ENCODE results near the gene LRWD1. TPM values are rescaled to one million over a fixed set of nuclear protein-coding genes. Genes with fewer than 3 reads are reported as not detected.
"Not testable (repeated sequence)": the region's sequence is repeated elsewhere in the genome, so short reads cannot be mapped to it uniquely, and the experiment has no call there.

The LRWD1 gene
- total RNA-seq, 3 donors from 2014 or later = 7.4 to 20.6 (median 11.6) TPM

DNA sequence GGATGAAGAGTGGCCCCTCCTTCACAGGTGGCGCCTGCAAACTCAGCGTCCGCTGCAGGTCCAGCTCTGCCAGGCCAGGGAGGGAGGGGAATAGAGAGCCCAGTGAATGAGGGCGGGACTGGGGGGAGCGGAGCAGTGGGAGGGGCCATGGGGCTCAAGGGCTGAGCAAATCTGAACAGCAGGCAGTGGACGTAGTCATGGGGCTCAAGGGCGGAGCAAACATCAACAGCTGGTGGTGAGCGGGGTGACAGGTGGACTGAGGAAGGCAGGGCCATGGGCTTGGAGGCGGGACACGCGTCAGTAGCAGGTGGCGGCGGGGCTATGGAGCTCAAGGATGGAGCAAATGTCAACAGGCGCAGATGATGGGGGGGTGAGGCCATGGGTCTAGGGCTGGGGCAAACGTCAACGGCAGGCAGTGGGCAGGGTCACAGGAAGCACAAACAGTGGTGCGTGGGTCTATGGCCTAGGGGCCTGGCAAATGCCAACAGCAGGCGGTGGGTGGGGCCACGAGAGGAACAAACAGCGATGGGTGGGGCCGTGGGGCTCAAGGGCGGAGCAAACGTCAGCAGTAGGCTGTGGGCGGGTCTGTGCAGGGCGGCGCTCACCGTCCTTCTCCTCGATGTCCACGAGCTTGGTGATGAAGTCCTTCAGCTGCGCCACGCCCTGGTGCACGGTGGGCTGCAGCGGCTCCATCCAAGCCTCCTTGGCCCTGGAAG is 28.6 kb downstream of the LRWD1 start:
- H3K9me3 ChIP-seq; H3K27ac ChIP-seq; intact Hi-C loops (cut with DNase I; ENCODE audit: low total_unique reads); DNase-seq (ENCODE audit: low spot score in 2 of 2); H3K27me3 ChIP-seq; H3K4me3 ChIP-seq; H3K4me1 ChIP-seq; H3K36me3 ChIP-seq: not testable (repeated sequence)

DNA sequence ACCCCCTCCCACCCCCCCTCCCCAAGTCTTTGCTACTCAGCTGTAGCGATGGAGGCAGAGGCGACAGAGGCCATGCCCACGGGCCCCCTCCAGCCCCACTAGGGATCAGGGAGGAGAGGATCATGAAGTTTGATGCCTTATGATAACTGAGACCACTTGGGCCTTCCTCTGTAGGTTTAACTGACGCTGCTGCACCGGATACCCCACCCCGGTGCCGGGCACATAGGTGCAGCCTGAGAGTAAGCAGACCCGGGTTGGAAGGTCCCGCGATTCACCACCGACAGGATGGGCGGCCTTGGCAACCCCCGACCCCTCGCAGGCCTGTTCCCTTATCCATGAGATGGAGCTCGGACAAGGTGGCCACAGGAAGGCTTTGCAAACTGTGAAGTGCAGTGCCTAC is 29.2 kb downstream of the LRWD1 start:
- H3K4me3 ChIP-seq = peak overlapping the region in 1 of 3 donors; percentile 32
- H3K9me3 ChIP-seq; H3K27ac ChIP-seq; H3K4me1 ChIP-seq; H3K36me3 ChIP-seq; intact Hi-C loops (cut with DNase I; ENCODE audit: low total_unique reads); H3K27me3 ChIP-seq: not testable (repeated sequence)
- DNase-seq (ENCODE audit: low spot score in 2 of 2) = peak in 1 of 2 donors; percentile 17

DNA sequence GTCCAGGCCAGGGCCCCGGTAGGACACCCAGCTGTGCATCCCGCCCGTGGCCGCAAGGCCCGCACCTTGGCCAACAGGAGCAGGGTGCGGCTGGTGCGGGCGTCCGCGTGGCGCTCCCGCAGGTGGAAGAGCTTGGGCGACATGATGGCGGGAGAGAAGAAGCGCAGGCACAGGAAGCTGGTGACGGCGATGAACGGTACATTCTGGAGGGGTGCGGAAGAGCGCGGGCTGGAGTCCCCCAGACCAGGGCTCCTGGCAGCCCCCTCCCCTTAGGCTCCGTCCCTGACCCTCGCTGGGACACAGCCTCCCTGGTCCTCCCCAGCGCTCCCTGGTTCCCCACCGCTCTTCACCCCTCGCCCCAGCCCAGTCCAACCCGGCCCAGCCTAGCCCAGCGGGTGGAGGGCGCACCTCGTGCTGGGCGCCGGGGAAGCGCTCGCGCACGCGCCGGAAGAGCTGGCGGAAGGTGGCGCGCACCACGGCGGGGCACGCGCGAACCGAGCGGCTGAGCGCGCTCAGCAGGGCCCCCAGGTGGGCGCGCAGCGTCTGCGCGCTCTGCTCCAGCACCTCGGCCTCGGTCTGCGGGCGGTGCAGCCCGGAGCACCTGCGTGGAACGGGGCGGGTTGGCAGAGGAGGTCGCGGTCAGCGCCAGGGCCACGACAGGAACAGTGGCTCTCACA is 29.8 kb downstream of the LRWD1 start:
- H3K27ac ChIP-seq; H3K36me3 ChIP-seq; H3K27me3 ChIP-seq; H3K9me3 ChIP-seq; intact Hi-C loops (cut with DNase I; ENCODE audit: low total_unique reads); DNase-seq (ENCODE audit: low spot score in 2 of 2); H3K4me1 ChIP-seq; H3K4me3 ChIP-seq: not testable (repeated sequence)

DNA sequence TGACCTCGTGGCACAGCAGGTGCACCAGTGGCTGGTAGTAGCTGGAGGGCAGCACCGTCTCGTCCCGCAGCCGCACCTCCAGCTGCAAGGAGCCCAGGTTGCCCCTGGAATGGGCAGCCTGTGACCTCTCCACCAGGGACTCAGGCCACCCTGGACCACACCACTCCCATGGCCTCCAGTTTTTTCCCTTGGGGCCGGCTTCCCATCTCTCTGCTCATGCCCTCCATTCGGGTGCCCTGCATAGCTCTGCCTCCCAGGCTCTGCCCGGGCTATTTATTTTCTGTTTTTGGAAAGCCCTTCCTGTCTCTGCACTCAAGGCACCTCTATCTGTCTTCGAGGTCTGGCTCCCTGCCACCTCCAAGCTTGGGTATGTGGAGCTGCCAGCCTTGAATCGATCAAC is 32.1 kb downstream of the LRWD1 start:
- H3K4me1 ChIP-seq; H3K27ac ChIP-seq; H3K27me3 ChIP-seq; H3K9me3 ChIP-seq; H3K36me3 ChIP-seq; H3K4me3 ChIP-seq; intact Hi-C loops (cut with DNase I; ENCODE audit: low total_unique reads); DNase-seq (ENCODE audit: low spot score in 2 of 2): not testable (repeated sequence)

DNA sequence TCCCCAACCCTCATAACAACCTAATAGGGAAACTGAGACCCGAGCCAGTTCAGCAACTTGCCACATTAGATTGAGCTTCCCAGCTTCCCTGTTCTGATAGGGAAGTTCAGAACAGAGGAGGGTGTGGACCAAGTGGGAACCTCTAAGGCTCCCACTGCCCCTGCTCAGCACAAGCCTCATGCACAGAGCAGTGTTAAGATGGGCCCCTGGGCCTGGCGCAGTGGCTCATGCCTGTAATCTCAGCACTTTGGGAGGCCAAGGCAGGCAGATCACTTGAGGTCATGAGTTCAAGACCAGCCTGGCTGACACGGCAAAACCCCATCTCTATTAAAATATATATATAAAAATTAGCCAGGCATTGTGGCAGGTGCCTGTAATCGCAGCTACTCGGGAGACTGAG is 32.5 kb downstream of the LRWD1 start:
- H3K9me3 ChIP-seq; H3K4me3 ChIP-seq; DNase-seq (ENCODE audit: low spot score in 2 of 2); H3K27ac ChIP-seq; H3K4me1 ChIP-seq; H3K27me3 ChIP-seq; intact Hi-C loops (cut with DNase I; ENCODE audit: low total_unique reads); H3K36me3 ChIP-seq: not testable (repeated sequence)

DNA sequence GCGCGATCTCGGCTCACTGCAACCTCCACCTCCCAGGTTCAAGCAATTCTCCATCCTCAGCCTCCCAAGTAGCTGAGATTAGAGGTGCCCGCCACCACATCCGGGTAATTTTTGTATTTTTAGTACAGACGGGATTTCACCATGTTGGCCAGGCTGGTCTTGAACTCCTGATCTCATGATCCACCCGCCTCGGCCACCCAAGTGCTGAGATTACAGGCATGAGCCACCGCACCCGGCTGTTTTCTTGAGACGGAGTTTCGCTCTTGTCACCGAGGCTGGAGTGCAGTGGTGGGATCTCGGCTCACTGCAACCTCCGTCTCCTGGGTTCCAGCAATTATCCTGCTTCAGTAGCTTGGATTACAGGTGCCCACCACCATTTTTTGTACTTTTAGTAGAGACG is 33.5 kb downstream of the LRWD1 start:
- H3K4me3 ChIP-seq; H3K36me3 ChIP-seq; H3K27me3 ChIP-seq; H3K27ac ChIP-seq; DNase-seq (ENCODE audit: low spot score in 2 of 2); H3K9me3 ChIP-seq; H3K4me1 ChIP-seq; intact Hi-C loops (cut with DNase I; ENCODE audit: low total_unique reads): not testable (repeated sequence)

DNA sequence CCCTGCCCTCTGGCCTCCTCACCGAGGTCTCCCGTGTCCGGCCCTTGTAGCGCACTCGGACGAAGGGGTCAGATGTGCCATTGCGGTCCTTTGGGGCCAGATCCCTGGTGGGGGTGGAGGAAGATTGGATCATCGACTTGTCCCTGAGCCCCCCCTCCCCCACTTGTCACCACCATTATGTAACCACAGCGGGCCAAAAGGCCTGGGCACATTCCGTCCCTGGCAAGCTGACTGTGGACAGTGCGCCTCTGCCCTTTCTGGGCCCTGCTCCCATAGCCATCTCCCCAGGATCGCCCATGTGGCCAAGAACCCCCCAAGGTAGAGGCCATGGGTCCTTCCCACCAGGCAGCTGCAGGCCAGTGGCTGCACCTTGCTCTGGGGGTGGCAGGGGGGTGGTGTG is 38.4 kb downstream of the LRWD1 start:
- H3K4me3 ChIP-seq; intact Hi-C loops (cut with DNase I; ENCODE audit: low total_unique reads); H3K9me3 ChIP-seq; H3K27me3 ChIP-seq; DNase-seq (ENCODE audit: low spot score in 2 of 2); H3K4me1 ChIP-seq; H3K27ac ChIP-seq; H3K36me3 ChIP-seq: not testable (repeated sequence)

DNA sequence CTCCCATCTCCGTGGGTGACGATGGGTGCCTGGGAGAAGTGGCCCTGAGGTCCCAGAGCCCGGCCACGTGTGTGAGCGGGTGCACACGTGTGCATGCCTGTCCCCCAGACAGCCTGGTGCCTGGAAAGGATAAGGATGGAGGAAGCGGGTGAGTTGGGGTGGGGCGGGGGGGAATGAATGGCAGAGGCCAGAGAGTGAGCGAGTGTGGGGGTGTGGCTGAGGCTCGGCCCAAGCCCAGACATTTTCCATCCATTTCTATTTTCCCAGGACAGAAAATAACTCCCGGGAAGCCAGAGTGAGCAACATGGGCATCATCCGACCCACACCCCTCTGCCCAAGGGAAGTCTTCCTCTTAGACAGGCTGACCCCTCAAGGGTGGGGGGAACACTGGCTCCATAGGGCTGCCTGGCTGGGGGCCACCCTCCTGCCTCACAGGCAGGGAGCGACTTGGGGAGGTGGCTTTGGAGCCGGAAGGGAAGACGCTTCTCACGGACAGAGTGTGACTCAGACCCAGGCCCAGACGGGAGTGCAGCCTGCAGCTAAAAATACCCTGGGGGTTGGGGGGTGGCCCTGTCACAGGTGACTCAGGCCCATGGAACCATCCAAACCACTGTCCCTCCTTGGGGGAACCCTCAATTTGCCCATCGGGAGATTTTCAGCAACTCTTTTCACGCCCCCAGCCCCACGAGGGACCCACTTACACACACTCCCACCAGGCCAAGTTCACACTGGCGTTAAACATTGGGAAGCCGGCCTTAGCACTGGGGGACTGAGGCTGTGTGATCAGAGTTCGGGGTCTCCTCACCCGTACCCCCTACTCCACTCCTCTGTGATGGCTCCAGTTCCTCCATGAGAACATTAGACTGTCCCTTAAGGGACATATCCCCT is 40.8 kb downstream of the LRWD1 start:
- H3K27me3 ChIP-seq; DNase-seq (ENCODE audit: low spot score in 2 of 2); H3K36me3 ChIP-seq; intact Hi-C loops (cut with DNase I; ENCODE audit: low total_unique reads); H3K27ac ChIP-seq; H3K4me1 ChIP-seq; H3K9me3 ChIP-seq; H3K4me3 ChIP-seq: not testable (repeated sequence)

DNA sequence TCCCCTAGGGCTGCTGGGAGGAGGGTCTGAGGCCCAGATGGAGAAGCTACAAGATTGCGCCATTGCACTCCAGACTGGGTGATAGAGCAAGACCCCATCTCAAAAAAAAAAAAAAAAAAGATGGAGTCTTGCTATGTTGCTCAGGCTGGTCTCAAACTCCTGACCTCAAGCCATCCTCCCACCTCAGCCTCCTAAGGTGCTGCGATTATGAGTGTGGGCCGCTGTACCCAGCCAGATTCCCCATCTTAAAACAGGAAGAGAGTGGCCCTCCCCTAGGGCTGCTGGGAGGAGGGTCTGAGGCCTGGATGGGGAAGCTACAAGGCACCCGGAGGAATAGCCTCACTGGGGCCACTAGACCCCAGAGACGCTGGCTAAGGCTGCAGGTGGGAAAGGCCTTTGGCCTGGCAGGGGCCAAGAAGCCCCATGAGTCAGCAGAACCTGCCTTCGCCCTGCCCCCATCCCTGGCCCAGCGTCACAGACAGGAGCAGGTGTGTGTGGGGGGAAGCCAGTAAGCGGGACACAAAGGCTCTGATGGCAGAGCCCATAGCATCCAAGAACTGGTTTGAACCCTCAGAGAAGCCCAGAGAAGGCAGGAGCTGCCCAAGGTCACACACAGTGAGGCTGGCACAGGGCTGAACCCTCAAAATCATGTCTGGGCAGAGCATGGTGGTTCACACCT is 42.8 kb downstream of the LRWD1 start:
- H3K27me3 ChIP-seq; H3K4me1 ChIP-seq; H3K36me3 ChIP-seq; H3K4me3 ChIP-seq; H3K27ac ChIP-seq; H3K9me3 ChIP-seq; intact Hi-C loops (cut with DNase I; ENCODE audit: low total_unique reads): not testable (repeated sequence)
- DNase-seq (ENCODE audit: low spot score in 2 of 2) = peak in 1 of 2 donors; percentile 16

DNA sequence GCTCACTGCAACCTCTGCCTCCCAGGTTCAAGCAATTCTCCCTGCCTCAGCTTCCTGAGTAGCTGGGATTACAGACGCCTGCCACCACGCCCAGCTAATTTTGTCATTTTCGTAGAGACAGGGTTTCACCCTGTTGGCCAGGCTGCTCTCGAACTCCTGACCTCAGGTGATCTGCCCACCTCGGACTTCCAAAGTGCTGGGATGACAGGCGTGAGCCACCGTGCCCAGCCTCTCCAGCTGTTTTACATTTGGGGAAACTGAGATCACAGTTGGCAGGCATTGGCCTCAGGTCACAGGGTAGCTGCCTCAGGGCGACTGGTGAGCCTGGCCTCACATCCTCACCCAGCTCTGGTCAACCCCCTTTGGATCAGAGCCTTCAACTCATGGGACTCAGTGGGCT is 45.8 kb downstream of the LRWD1 start:
- H3K36me3 ChIP-seq; DNase-seq (ENCODE audit: low spot score in 2 of 2); H3K27ac ChIP-seq; H3K4me3 ChIP-seq; H3K4me1 ChIP-seq; H3K27me3 ChIP-seq; intact Hi-C loops (cut with DNase I; ENCODE audit: low total_unique reads); H3K9me3 ChIP-seq: not testable (repeated sequence)

DNA sequence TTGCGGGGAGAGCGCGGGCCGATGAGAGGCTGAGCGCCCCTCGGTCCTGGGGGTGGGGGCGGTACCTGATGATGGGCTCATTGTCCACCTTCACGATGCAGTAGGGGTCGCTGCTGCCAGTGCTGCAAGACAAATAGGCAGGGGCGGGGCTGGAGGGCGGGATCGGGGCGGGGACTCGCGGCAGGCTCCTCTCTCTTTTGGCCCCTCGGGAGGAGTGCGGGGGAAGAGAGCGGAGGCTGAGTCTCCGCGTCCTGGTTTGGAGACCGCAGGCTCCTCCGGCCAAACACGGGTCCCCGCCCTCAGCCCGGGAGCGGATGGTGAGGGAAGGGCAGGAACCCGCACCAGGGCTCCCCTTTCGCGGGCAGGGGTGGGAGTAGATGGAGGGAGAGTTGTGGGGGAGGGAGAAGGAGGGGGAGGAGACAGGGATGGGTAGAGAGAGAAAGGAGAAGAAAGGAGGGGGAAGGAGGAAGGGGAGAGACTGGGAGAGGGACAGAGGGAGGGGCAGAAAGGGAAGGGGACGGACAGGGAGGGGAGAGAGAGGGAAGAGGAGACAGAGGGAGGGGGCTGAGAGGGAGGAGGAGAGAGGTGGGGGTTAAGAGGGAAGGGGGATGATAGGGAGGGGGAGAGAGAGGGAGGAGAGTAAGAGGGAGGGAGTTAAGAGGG is 47.2 kb downstream of the LRWD1 start:
- H3K4me3 ChIP-seq; DNase-seq (ENCODE audit: low spot score in 2 of 2); H3K27ac ChIP-seq; H3K36me3 ChIP-seq; intact Hi-C loops (cut with DNase I; ENCODE audit: low total_unique reads); H3K27me3 ChIP-seq; H3K4me1 ChIP-seq; H3K9me3 ChIP-seq: not testable (repeated sequence)

DNA sequence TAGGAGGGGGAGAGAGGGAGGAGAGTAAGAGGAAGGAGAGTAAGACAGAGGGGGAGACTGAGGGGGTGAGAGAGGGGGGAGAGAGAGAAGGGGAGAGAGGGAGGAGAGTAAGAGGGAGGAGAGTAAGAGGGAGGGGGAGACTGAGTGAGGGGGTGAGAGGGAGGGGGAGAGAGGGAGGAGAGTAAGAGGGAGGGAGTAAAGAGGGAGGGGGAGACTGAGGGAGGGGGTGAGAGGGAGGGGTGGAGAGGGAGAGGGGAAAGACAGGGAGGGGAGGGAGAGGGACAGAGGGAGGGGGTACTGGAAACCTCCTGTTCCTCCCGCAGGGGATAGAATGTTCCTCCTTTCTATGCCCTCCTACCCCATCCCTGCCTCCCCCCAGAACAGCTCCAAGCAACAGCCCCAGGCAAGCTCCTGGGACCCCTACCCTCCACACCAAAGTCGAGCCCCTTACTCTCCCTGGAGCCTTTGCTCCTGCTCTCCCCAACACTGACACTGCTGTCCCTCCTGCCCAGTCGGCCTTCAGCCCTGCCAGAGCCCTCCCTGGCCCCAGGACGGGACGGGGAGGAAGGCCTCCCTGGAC is 47.9 kb downstream of the LRWD1 start:
- H3K9me3 ChIP-seq; H3K36me3 ChIP-seq; H3K27me3 ChIP-seq; intact Hi-C loops (cut with DNase I; ENCODE audit: low total_unique reads); H3K4me1 ChIP-seq: not testable (repeated sequence)
- Histone ChIP-seq H3K27ac (peak overlapping the region; percentile 61 to 83), H3K4me3 (peak overlapping the region in 2 of 3 donors; percentile 24 to 39)
- peak in 1 of 2 donors; percentile 44 for DNase-seq (ENCODE audit: low spot score in 2 of 2)
